ENCODE results near the gene CDAN1. TPM values are rescaled to one million over a fixed set of nuclear protein-coding genes. Genes with fewer than 3 reads are reported as not detected.

The CDAN1 gene
- total RNA-seq, 1 donor from 2014 or later = 24.2 TPM

DNA sequence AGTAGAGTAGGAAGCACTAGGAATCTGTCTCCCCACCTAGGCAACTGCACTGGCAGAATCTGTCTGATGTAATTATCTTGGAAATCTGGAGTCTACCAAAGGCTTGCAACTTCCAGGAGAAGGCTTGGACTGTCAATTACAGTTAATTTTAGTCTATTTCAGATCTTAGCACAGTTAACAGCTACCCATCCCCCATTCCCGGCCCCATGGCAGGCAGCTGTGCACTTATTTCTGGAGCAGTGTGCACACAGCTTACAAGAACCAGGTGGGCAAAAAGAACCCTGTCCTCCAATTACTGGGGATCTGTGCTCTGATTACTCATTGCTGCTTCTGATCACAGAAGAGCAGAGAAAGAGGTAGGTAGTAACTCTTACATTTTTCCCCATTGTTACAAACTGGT is 12.3 kb upstream of the CDAN1 start:
- H3K36me3 Mint-ChIP-seq (ENCODE audit: low read depth) = peaks cover 40% of the 10 kb centered on the region
- peaks cover 1% of the 10 kb centered on the region for H3K4me1 Mint-ChIP-seq (ENCODE audit: low read depth)
- no peak overlapping the region for H3K4me3 Mint-ChIP-seq (ENCODE audit: low read depth)
- peaks cover 7% of the 10 kb centered on the region for H3K9me3 Mint-ChIP-seq
- no peak for DNase-seq (ENCODE audit: low spot score)
- H3K27me3 Mint-ChIP-seq (ENCODE audit: low read depth) = no peaks in the 10 kb centered on the region
- intact Hi-C loops (cut with micrococcal nuclease) = no loop called here
- H3K27ac Mint-ChIP-seq = no peak overlapping the region

DNA sequence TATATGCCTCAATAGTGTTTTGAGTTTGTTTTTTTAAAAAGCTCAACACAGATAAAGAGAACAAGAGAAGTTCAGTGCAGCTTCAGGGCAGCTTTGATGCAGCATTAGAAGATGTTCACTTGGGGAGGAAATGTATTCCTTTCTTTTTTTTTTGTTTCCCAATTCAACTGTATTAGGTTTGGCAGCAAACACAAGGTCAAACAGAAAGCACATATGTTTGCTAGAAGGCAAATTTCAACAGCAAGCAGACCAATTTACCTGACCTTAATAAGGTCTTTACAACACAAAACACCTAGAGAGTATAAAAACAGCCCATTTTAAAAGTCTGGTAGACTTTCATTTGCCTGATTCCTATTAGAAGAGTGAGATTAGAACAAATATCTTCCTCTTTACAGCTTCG is 7.3 kb upstream of the CDAN1 start:
- no peak for DNase-seq (ENCODE audit: low spot score)
- no peak overlapping the region for H3K27ac Mint-ChIP-seq
- peaks cover 7% of the 10 kb centered on the region for H3K36me3 Mint-ChIP-seq (ENCODE audit: low read depth)
- no peaks in the 10 kb centered on the region for H3K9me3 Mint-ChIP-seq
- H3K4me1 Mint-ChIP-seq (ENCODE audit: low read depth) = no peaks in the 10 kb centered on the region
- H3K27me3 Mint-ChIP-seq (ENCODE audit: low read depth) = no peaks in the 10 kb centered on the region
- no peak overlapping the region for H3K4me3 Mint-ChIP-seq (ENCODE audit: low read depth)
- intact Hi-C loops (cut with micrococcal nuclease) = no loop called here

DNA sequence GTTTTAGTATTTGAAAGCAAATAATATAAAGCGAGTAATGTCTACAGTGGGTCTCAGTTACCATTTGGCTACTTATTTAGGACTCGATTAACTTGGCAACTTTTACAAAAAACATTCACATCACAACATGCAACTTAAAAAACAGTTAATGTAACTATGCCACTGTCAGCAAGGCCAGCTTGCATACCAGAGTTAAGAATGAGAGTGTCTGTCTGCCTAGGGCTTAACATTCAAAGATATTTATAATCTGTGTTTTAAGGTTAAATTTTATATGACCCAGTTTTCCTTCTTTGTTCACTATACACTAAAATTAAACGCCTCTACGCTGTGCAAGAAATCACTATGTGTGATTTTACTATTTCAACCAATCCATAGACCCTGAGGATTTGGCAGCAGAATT is 5.2 kb upstream of the CDAN1 start:
- Mint-ChIP-seq H3K27me3 (ENCODE audit: low read depth) (no peaks in the 10 kb centered on the region), H3K27ac (no peak overlapping the region), H3K4me1 (ENCODE audit: low read depth) (no peaks in the 10 kb centered on the region), H3K9me3 (no peaks in the 10 kb centered on the region), H3K4me3 (ENCODE audit: low read depth) (no peak overlapping the region), H3K36me3 (ENCODE audit: low read depth) (peaks cover 7% of the 10 kb centered on the region)
- DNase-seq (ENCODE audit: low spot score) = no peak
- intact Hi-C loops (cut with micrococcal nuclease) = no loop called here

DNA sequence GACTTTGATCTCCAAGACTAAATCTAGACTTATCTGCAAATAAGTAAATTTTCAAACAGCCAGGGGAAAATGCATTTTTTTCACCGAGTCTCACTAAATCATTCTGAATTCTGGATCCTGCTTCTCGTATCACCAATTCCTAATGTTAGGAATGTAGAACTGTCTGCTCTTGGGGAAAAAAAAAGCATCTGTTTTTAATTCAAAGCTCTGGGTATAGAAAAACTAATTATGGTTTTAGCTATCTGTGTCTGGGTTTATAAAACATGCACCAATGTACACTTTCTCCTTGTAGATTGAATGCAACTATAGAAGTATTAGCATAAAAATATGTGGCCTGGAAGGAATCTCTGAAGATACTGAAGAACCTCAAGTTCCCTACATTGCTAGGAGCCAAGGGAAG is 4.8 kb upstream of the CDAN1 start:
- Mint-ChIP-seq H3K27ac (no peak overlapping the region), H3K4me1 (ENCODE audit: low read depth) (no peaks in the 10 kb centered on the region), H3K9me3 (no peaks in the 10 kb centered on the region), H3K4me3 (ENCODE audit: low read depth) (no peak overlapping the region), H3K36me3 (ENCODE audit: low read depth) (peaks cover 7% of the 10 kb centered on the region), H3K27me3 (ENCODE audit: low read depth) (no peaks in the 10 kb centered on the region)
- intact Hi-C loops (cut with micrococcal nuclease) = no loop called here
- no peak for DNase-seq (ENCODE audit: low spot score)

DNA sequence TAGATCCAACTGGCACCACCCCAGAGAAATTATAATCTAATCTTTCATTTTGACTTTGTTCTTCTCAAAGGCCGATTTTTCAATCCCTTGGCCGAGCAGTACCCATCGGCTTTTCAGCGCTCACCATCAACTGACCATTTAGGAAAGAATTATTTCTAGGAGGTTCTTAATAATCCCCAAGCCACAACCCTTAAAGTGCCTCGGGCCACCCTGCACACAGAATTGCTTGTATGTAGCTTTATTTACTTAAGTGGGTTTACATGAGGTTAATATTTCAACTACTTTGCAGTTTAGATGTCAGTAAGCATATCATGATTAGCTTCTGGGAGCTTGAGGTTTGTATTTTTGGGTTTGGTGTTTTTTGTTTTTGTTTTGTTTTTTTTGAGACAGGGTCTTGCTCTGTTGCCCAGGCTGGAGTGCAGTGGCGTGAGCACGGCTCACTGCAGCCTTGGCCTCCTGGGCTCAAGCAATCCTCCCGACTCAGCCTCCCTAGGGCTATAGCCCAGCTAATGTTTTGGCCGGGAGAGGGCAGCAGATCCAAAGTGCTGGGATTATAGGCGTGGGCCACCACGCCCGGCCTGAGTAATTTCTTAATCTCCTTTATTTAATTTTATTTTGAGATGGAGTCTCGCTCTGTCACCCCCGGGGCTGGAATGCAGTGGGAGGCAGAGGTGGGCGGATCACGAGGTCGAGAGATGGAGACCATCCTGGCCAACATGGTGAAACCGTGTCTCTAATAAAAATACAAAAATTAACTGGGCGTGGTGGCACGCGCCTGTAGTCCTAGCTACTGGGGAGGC is 801 bp upstream of the CDAN1 start:
- Mint-ChIP-seq H3K36me3 (ENCODE audit: low read depth) (peaks cover 24% of the 10 kb centered on the region), H3K27me3 (ENCODE audit: low read depth) (no peaks in the 10 kb centered on the region), H3K4me3 (ENCODE audit: low read depth) (peak overlapping the region; percentile 68), H3K27ac (peak overlapping the region; percentile 69), H3K4me1 (ENCODE audit: low read depth) (peaks cover 6% of the 10 kb centered on the region), H3K9me3 (no peaks in the 10 kb centered on the region)
- no peak for DNase-seq (ENCODE audit: low spot score)
- intact Hi-C loops (cut with micrococcal nuclease) = loop anchor here (1.0 to 2.0 kb wide), 2 partner anchors 57 to 184 kb away; no protein-coding TSS in a partner anchor

DNA sequence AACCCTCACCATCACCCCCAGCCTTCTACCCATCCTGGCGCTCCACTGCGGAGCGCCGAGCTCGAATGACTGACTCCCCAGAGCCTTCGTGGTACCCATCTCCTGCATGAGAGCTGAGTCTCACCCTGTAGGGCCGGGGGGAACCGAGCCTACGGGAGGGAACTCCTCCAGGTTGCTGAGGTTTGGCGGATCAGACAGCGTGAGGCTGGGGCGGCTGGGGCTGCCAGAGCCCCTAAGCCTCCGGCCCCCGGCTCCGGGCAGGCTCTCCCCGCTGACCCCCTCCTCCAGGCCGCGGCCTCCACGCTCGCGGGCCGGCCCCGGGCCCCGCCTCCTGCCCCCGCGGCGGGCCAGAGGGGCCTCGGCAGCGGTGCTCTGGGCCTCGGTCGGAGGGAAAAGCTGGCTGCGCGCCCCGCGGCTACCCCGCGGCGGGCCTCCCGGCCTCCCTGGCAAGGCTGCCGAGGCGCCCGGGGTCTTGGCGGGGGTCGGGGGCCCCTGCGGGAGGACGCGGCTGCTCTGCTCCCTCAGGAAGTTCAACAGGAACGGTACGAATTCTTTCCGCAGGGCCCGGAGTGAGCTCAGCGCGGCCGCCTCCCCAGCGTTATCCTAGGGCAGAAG is 643 bp downstream of the CDAN1 start:
- H3K36me3 Mint-ChIP-seq (ENCODE audit: low read depth) = peaks cover 36% of the 10 kb centered on the region
- intact Hi-C loops (cut with micrococcal nuclease) = loop anchor here (2.0 kb wide), 1 partner anchor 55 kb away; no protein-coding TSS in a partner anchor
- no peak for DNase-seq (ENCODE audit: low spot score)
- H3K27ac Mint-ChIP-seq = peak overlapping the region; percentile 58
- H3K27me3 Mint-ChIP-seq (ENCODE audit: low read depth) = no peaks in the 10 kb centered on the region
- no peaks in the 10 kb centered on the region for H3K9me3 Mint-ChIP-seq
- peaks cover 6% of the 10 kb centered on the region for H3K4me1 Mint-ChIP-seq (ENCODE audit: low read depth)
- H3K4me3 Mint-ChIP-seq (ENCODE audit: low read depth) = peak overlapping the region; percentile 77

DNA sequence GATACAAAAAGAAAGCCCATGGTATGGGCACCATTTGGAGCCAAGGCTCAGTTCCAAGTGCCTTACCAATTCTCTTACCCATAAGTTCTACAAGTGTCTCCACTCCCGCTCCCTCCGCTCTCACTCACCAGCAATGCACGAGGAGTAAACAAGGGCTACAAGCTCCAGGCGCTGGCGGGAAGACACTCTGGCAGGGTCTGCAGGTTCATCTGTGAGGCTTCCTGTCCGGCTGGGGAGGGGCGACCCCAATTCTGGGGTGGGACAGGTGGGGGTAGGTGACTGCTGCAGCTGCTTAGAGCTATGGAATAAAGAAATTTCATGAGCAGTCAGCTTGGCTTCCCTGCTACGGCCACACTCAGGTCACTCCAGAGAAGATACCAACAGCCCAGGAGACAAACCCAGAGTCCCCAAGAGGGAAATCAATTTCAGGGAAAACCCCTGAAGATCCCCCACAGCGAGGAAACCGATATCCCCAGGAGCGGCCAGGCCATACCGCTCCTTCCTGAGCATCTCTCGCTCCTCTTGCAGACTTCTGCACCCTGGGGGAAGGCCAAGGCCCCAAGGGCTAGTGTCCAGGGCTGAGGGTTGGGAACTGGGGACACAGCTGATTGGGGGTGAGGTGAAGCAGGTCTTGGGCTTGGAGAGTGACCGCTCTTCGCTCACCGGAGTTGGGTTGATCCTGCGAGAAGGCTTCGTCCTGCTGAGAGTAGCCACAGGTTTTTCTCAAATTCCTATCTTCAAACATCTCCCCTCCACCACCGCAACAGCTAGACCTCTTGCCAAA is 1.4 kb downstream of the CDAN1 start:
- peak overlapping the region; percentile 58 for H3K27ac Mint-ChIP-seq
- peaks cover 6% of the 10 kb centered on the region for H3K4me1 Mint-ChIP-seq (ENCODE audit: low read depth)
- H3K36me3 Mint-ChIP-seq (ENCODE audit: low read depth) = peaks cover 41% of the 10 kb centered on the region
- DNase-seq (ENCODE audit: low spot score) = no peak
- intact Hi-C loops (cut with micrococcal nuclease) = loop anchor here (2.0 kb wide), 1 partner anchor 55 kb away; no protein-coding TSS in a partner anchor
- H3K27me3 Mint-ChIP-seq (ENCODE audit: low read depth) = no peaks in the 10 kb centered on the region
- H3K4me3 Mint-ChIP-seq (ENCODE audit: low read depth) = peak overlapping the region; percentile 77
- H3K9me3 Mint-ChIP-seq = no peaks in the 10 kb centered on the region

DNA sequence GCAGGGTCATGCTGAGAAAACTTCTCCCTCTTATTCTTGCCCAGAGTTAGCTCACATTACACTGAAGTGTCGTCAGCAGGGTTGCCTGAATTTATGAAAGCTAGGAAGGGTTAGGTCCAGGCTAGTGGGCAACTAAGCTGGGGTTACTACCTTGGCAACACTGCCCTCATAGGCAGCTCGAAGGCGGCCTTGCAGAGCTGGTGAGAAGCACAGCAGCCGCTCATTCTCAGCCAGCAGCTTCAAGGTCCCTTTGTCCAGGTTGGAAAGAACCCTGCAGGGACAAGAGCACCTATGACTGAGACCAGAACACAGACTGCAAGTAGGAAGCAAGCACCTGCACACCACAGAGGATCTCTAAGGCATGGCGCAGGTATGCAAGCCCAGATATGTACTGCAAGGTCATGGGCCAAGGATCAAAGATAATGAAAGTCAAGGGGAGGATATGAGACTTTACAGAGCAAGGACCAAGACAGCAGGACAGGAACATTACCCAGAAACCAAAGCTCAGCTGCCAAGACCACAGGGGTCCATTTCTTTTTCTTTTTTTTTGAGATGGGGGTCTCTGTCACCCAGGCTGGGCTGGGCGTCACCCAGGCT is 2.8 kb downstream of the CDAN1 start:
- Mint-ChIP-seq H3K9me3 (no peaks in the 10 kb centered on the region), H3K27me3 (ENCODE audit: low read depth) (no peaks in the 10 kb centered on the region), H3K4me1 (ENCODE audit: low read depth) (peaks cover 6% of the 10 kb centered on the region), H3K4me3 (ENCODE audit: low read depth) (peak overlapping the region; percentile 39), H3K36me3 (ENCODE audit: low read depth) (peaks cover 52% of the 10 kb centered on the region), H3K27ac (no peak overlapping the region)
- intact Hi-C loops (cut with micrococcal nuclease) = no loop called here
- DNase-seq (ENCODE audit: low spot score) = no peak

DNA sequence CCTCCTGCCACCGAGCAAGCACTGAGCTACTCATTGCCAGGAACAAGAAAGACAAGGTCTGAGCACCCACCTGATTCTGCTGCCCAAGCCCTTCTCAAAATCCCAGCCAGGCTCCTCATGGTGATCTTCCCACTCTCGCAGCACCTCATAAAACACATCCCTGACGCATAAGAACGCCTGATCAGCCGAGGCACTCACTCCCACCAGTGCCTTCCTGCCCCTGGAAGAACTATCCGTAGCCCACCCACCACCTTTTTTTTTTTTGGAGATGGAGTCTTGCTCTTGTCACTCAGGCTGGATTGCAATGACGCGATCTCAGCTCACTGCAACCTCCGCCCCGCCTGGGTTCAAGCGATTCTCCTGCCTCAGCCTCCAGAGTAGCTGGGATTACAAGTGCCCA is 3.9 kb downstream of the CDAN1 start:
- Mint-ChIP-seq H3K27me3 (ENCODE audit: low read depth) (no peaks in the 10 kb centered on the region), H3K27ac (no peak overlapping the region), H3K4me3 (ENCODE audit: low read depth) (no peak overlapping the region), H3K9me3 (no peaks in the 10 kb centered on the region), H3K36me3 (ENCODE audit: low read depth) (peaks cover 59% of the 10 kb centered on the region), H3K4me1 (ENCODE audit: low read depth) (peaks cover 6% of the 10 kb centered on the region)
- intact Hi-C loops (cut with micrococcal nuclease) = no loop called here
- DNase-seq (ENCODE audit: low spot score) = no peak

DNA sequence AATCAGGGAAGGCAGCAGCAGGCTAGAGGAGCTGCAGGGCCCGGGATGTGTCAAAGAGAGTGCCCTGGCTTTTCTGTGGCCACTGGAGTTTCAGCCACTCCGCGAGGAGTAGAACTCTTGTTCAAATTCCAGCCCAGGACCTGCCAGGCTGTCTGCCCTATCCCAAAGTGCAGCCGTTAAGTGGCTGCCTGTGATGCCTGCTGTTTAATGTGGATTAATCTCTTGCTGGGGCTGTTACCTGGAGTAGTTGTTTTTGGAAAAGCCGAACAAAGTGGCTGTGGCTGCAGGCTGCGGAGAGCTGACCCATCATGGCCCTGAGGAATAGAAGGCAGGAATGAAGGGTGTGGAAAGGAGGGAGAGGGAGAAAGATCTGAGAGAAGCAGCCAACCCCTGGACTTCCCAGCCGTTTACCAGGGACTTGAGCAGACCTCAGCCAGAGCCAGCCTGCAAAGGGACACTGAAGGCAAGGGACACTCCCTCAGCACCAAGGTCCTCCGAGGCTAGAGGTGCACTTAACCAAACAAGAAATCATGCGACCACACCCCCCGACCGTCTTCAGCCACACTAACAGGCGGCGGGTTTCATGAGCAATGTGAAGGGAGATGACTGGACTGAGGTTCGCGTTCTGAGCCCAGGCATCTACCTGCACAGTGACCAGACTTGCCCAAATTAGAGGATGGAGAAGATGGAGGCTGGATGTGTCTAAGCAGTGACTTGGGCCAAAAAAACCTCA is 4.7 kb downstream of the CDAN1 start:
- Mint-ChIP-seq H3K4me1 (ENCODE audit: low read depth) (peaks cover 6% of the 10 kb centered on the region), H3K4me3 (ENCODE audit: low read depth) (no peak overlapping the region), H3K27ac (no peak overlapping the region), H3K36me3 (ENCODE audit: low read depth) (peaks cover 59% of the 10 kb centered on the region), H3K9me3 (no peaks in the 10 kb centered on the region), H3K27me3 (ENCODE audit: low read depth) (no peaks in the 10 kb centered on the region)
- intact Hi-C loops (cut with micrococcal nuclease) = no loop called here
- DNase-seq (ENCODE audit: low spot score) = no peak

DNA sequence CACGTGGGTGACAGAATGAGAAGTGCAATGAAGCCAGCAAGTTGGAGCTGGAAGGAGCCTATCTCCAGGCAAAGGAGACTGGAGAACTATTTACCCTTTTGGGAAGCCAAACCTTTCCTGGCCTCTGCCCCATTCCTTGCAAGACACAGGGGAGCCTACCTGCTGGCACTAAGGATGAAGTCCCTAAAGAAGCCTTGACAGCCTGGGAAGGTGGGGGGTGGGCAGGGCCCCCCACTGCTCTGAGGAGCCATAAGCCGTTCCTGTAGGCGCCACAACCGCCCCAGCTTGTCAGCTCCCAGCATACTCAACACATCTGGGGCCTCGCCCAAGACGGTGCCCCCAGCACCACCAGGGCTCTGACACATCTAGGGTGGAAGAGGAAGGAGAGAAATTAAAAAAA is 5.5 kb downstream of the CDAN1 start:
- no peaks in the 10 kb centered on the region for H3K27me3 Mint-ChIP-seq (ENCODE audit: low read depth)
- no peaks in the 10 kb centered on the region for H3K9me3 Mint-ChIP-seq
- intact Hi-C loops (cut with micrococcal nuclease) = no loop called here
- no peak overlapping the region for H3K4me3 Mint-ChIP-seq (ENCODE audit: low read depth)
- H3K36me3 Mint-ChIP-seq (ENCODE audit: low read depth) = peaks cover 62% of the 10 kb centered on the region
- H3K4me1 Mint-ChIP-seq (ENCODE audit: low read depth) = peaks cover 6% of the 10 kb centered on the region
- H3K27ac Mint-ChIP-seq = no peak overlapping the region
- DNase-seq (ENCODE audit: low spot score) = no peak

DNA sequence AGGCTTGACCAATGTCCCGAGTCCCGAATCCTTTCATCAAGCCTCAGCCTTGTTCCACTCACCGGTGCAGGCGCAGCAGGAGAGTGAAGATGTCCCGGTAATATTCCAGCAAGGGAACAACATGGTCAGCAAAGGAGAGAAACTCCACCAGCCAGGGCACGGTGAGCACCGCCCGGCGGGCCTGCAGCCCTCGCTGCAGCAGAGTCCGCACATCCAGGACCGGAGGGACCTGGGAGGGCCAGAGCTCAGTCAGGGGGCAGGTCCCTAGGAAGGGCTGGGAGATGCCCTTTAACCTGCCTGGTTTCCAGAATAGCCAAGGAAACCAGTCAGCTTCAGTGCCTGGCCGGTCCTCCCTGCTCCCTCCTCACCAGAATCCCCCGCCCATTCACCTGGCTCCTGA is 6.4 kb downstream of the CDAN1 start:
- no peak overlapping the region for H3K27ac Mint-ChIP-seq
- H3K4me3 Mint-ChIP-seq (ENCODE audit: low read depth) = no peak overlapping the region
- no peak for DNase-seq (ENCODE audit: low spot score)
- peaks cover 4% of the 10 kb centered on the region for H3K4me1 Mint-ChIP-seq (ENCODE audit: low read depth)
- no peaks in the 10 kb centered on the region for H3K27me3 Mint-ChIP-seq (ENCODE audit: low read depth)
- intact Hi-C loops (cut with micrococcal nuclease) = no loop called here
- H3K9me3 Mint-ChIP-seq = no peaks in the 10 kb centered on the region
- peaks cover 67% of the 10 kb centered on the region for H3K36me3 Mint-ChIP-seq (ENCODE audit: low read depth)
